Left ventricle myocardium inferior (tissue), 1 donor: Measurements from ENCODE around the gene SKIC8. TPM values are rescaled to one million over a fixed set of nuclear protein-coding genes. Genes with fewer than 3 reads are reported as not detected.

Experiments used
- DNase-seq: peaks from one replicate; pipeline ENCODE4 v3.0.0-alpha.2; 2020
- H3K27ac ChIP-seq: fragments of 200-600 bp; replicated peaks from 2 replicates; pipeline ENCODE4 v1.8.0; 2021
- H3K27me3 ChIP-seq: fragments of 200-600 bp; 2 replicates; pipeline ENCODE4 v1.8.0; 2021; ENCODE audit warnings: low read depth
- H3K36me3 ChIP-seq: fragments of 200-600 bp; 2 replicates; pipeline ENCODE4 v1.8.0; 2021
- H3K4me1 ChIP-seq: fragments of 200-600 bp; 2 replicates; pipeline ENCODE4 v1.8.0; 2021
- H3K4me3 ChIP-seq: fragments of 200-600 bp; 2 replicates; pipeline ENCODE4 v1.8.0; 2021; ENCODE audit warnings: mild to moderate bottlenecking, moderate library complexity
- H3K9me3 ChIP-seq: fragments of 200-600 bp; replicated peaks from 2 replicates; pipeline ENCODE4 v1.8.0; 2021
- CTCF ChIP-seq: fragments of 200-600 bp; IDR thresholded peaks from 2 replicates; pipeline ENCODE4 v1.8.0; 2021; ENCODE audit warnings: antibody characterized with exemption, mild to moderate bottlenecking, borderline replicate concordance
- intact Hi-C: fragments of 100-400 bp; cut with micrococcal nuclease; formaldehyde crosslinking; loops from one replicate; pipeline ENCODE4 v1.11.0; 2022
- total RNA-seq: library from RNA; stranded (reverse); fragmentation: NEBNext Ultra II Directional; extraction: Animal tissue kit (Norgen Biotek cat#: 25700); gene quantifications from one replicate; pipeline ENCODE4 v1.2.1, GENCODE V29; 2021
- donor health status: DM: no; HTN: yes; CAD: no; lungs with severe emphysema.

SKIC8 gene
- total RNA-seq, 1 donor from 2014 or later: 24.6 TPM

GRCh38 chr15:78241017-78241416 is 58.4 kb downstream of the SKIC8 start:
- no peaks in the 10 kb centered on the region for H3K36me3 ChIP-seq
- H3K27me3 ChIP-seq: no peaks in the 10 kb centered on the region
- DNase-seq: peak; percentile 86
- H3K27ac ChIP-seq: no peak overlapping the region
- no peak overlapping the region for H3K4me3 ChIP-seq
- peak; percentile 92 for TF ChIP-seq CTCF
- peaks cover 9% of the 10 kb centered on the region for H3K4me1 ChIP-seq
- H3K9me3 ChIP-seq: no peaks in the 10 kb centered on the region
- intact Hi-C loops: loop anchor here (5.0 to 10.0 kb wide), 3 partner anchors 66 to 129 kb away; partner anchors contain the start of gene CIB2

GRCh38 chr15:78239811-78240210 is 59.6 kb downstream of the SKIC8 start:
- intact Hi-C loops: loop anchor here (5.0 to 10.0 kb wide), 3 partner anchors 65 to 128 kb away; partner anchors contain the start of gene CIB2
- no peaks in the 10 kb centered on the region for H3K9me3 ChIP-seq
- TF ChIP-seq CTCF: no peak
- H3K27me3 ChIP-seq: no peaks in the 10 kb centered on the region
- H3K27ac ChIP-seq: no peak overlapping the region
- no peaks in the 10 kb centered on the region for H3K36me3 ChIP-seq
- DNase-seq: no peak
- H3K4me3 ChIP-seq: no peak overlapping the region
- peaks cover 9% of the 10 kb centered on the region for H3K4me1 ChIP-seq

GRCh38 chr15:78237146-78237545 is 62.3 kb downstream of the SKIC8 start:
- intact Hi-C loops: no loop called here
- no peak for DNase-seq
- Histone ChIP-seq H3K27me3 (peaks cover 10% of the 10 kb centered on the region), H3K36me3 (no peaks in the 10 kb centered on the region), H3K27ac (no peak overlapping the region), H3K4me3 (no peak overlapping the region), H3K9me3 (no peaks in the 10 kb centered on the region), H3K4me1 (no peaks in the 10 kb centered on the region)
- TF ChIP-seq CTCF: no peak

GRCh38 chr15:78236491-78236890 is 62.9 kb downstream of the SKIC8 start:
- Histone ChIP-seq H3K4me3 (no peak overlapping the region), H3K27ac (no peak overlapping the region), H3K9me3 (no peaks in the 10 kb centered on the region), H3K4me1 (no peaks in the 10 kb centered on the region), H3K36me3 (no peaks in the 10 kb centered on the region), H3K27me3 (peaks cover 10% of the 10 kb centered on the region)
- intact Hi-C loops: no loop called here
- TF ChIP-seq CTCF: no peak
- no peak for DNase-seq

GRCh38 chr15:78234515-78235040 is 64.8 kb downstream of the SKIC8 start, which contains the start of gene ACSBG1:
Gene ACSBG1 (minus strand): TSS chr15:78234565. CDS start chr15:78234501, 64 bp downstream.
- intact Hi-C loops: no loop called here
- Histone ChIP-seq H3K4me1 (no peaks in the 10 kb centered on the region), H3K4me3 (no peak within 1 kb of the TSS), H3K27ac (no peak within 1 kb of the TSS), H3K27me3 (peaks cover 10% of the 10 kb centered on the region), H3K9me3 (no peaks in the 10 kb centered on the region), H3K36me3 (no peaks in the 10 kb centered on the region)
- no peak for TF ChIP-seq CTCF
- DNase-seq: no peak
